ENCODE results near the gene CNTLN. TPM values are rescaled to one million over a fixed set of nuclear protein-coding genes. Genes with fewer than 3 reads are reported as not detected.

CNTLN gene
- total and polyA plus RNA-seq, 2 experiments from 2014 or later, result 17.7 to 21.8 TPM

GRCh38 chr9:17389026-17389425 is 254.2 kb downstream of the CNTLN start:
- ATAC-seq, result no peak

More at GRCh38 chr9:17389026-17389425, 254.2 kb downstream of the CNTLN start:
- H3K4me2 ChIP-seq, result no peak overlapping the region
- Mint-ChIP-seq H3K4me3 (no peak overlapping the region), H3K27me3 (ENCODE audit: insufficient read depth, low read depth, poor library complexity) (no peaks in the 10 kb centered on the region), H3K9me3 (no peaks in the 10 kb centered on the region), H3K36me3 (ENCODE audit: low read depth) (no peaks in the 10 kb centered on the region), H3K27ac (no peak overlapping the region), H3K4me1 (peaks cover 6% of the 10 kb centered on the region)
- no peaks in the 10 kb centered on the region for H3K79me2 ChIP-seq (replicated peaks; ENCODE audit: insufficient read depth)
- H3F3A ChIP-seq (replicated peaks; ENCODE audit: low read depth), result no peaks in the 10 kb centered on the region
- peaks cover 11% of the 10 kb centered on the region for H3K4me1 ChIP-seq (ENCODE audit: insufficient read depth)
- no peak overlapping the region for H2AFZ ChIP-seq
- no peaks in the 10 kb centered on the region for H3K27me3 ChIP-seq (ENCODE audit: insufficient read depth)
- DNase-seq (ENCODE audit: low spot score), result no peak
- no peaks in the 10 kb centered on the region for H3K36me3 ChIP-seq (ENCODE audit: insufficient read depth)
- no peak overlapping the region for H3K27ac ChIP-seq (ENCODE audit: low read depth)
- no peaks in the 10 kb centered on the region for H3K9me2 ChIP-seq (ENCODE audit: insufficient read depth)
- no peaks in the 10 kb centered on the region for H4K20me1 ChIP-seq (replicated peaks; ENCODE audit: insufficient read depth)
- TF ChIP-seq JUNB (IDR thresholded peaks at IDR 0.05; ENCODE audit: unreplicated experiment) (no peak), POLR2AphosphoS5 (IDR thresholded peaks at IDR 0.05; ENCODE audit: low read depth) (no peak), EZH2 (IDR thresholded peaks at IDR 0.05; ENCODE audit: low read depth, unreplicated experiment) (no peak), CTCF (conservative IDR thresholded peaks at IDR 0.05; ENCODE audit: low read depth in 2 of 2) (no peak), ETS1 (IDR thresholded peaks at IDR 0.05) (no peak), REST (IDR thresholded peaks at IDR 0.05; ENCODE audit: unreplicated experiment) (no peak), CREB1 (CRISPR knock-in tag; IDR thresholded peaks at IDR 0.05; ENCODE audit: low read depth) (no peak), NANOG (IDR thresholded peaks at IDR 0.05; ENCODE audit: borderline replicate concordance) (no peak)
- no peak overlapping the region for H3K4me3 ChIP-seq
